Trophoblast cell (in vitro differentiated cells and primary cell): ENCODE measurements around the gene ADK.

Experiments used
- DNase-seq, 2 donors: peaks; one replicate each; pipeline ENCODE4 v3.0.0-alpha.2; 2016
- H2AFZ ChIP-seq: 2 replicates; pipeline ENCODE4 v1.6.1; 2013; ENCODE audit warnings: low read length, moderate library complexity, mild to moderate bottlenecking; ENCODE audit not compliant: insufficient read depth, poor library complexity
- H2AK5ac ChIP-seq: 2 replicates; pipeline ENCODE4 v1.6.1; 2013; ENCODE audit warnings: mild to moderate bottlenecking, low read length
- H2BK120ac ChIP-seq: 2 replicates; pipeline ENCODE4 v1.6.1; 2013; ENCODE audit warnings: low read length, mild to moderate bottlenecking, moderate library complexity; ENCODE audit not compliant: insufficient read depth, poor library complexity
- H2BK12ac ChIP-seq: 2 replicates; pipeline ENCODE4 v1.6.1; 2013; ENCODE audit warnings: mild to moderate bottlenecking, low read length, moderate library complexity
- H2BK5ac ChIP-seq: 2 replicates; pipeline ENCODE4 v1.6.1; 2013; ENCODE audit warnings: low read length, low read depth, moderate library complexity, mild to moderate bottlenecking; ENCODE audit not compliant: poor library complexity
- H3K14ac ChIP-seq: 2 replicates; pipeline ENCODE4 v1.6.1; 2013; ENCODE audit warnings: mild to moderate bottlenecking, low read length
- H3K18ac ChIP-seq: 2 replicates; pipeline ENCODE4 v1.6.1; 2013; ENCODE audit warnings: mild to moderate bottlenecking, low read length
- H3K23ac ChIP-seq: 2 replicates; pipeline ENCODE4 v1.6.1; 2013; ENCODE audit warnings: low read length
- H3K27ac ChIP-seq: 2 replicates; pipeline ENCODE4 v1.5.1; 2013; ENCODE audit warnings: low read depth, mild to moderate bottlenecking, inconsistent platforms, low read length, moderate library complexity
- H3K27me3 ChIP-seq: 2 replicates; pipeline ENCODE4 v1.6.1; 2013; ENCODE audit warnings: inconsistent platforms, mild to moderate bottlenecking, low read length, moderate library complexity; ENCODE audit not compliant: insufficient read depth
- H3K36me3 ChIP-seq, 2 experiments: 1 replicate in 1 of 2; 2 replicates in 1 of 2; pipeline ENCODE4 v1.6.1; 2013; ENCODE audit warnings: low read length in 2 of 2, mild to moderate bottlenecking in 2 of 2, moderate library complexity in 1 of 2; ENCODE audit not compliant: insufficient read depth in 2 of 2, control insufficient read depth in 1 of 2
- H3K4ac ChIP-seq: 2 replicates; pipeline ENCODE4 v1.6.1; 2013; ENCODE audit warnings: low read depth, mild to moderate bottlenecking, low read length, moderate library complexity
- H3K4me1 ChIP-seq, 2 experiments: 1 replicate in 1 of 2; 2 replicates in 1 of 2; pipeline ENCODE4 v1.6.1; 2013; ENCODE audit warnings: low read length in 2 of 2, mild to moderate bottlenecking in 2 of 2, moderate library complexity in 1 of 2; ENCODE audit not compliant: insufficient read depth in 2 of 2, control insufficient read depth in 1 of 2
- H3K4me2 ChIP-seq: 2 replicates; pipeline ENCODE4 v1.6.1; 2013; ENCODE audit warnings: inconsistent platforms, mild to moderate bottlenecking, low read length, moderate library complexity
- H3K4me3 ChIP-seq: 2 replicates; pipeline ENCODE4 v1.5.1; 2013; ENCODE audit warnings: mild to moderate bottlenecking, low read depth, low read length, inconsistent platforms
- H3K79me1 ChIP-seq: one replicate; pipeline ENCODE4 v1.6.1; 2013; ENCODE audit warnings: low read length
- H3K79me2 ChIP-seq: 2 replicates; pipeline ENCODE4 v1.6.1; 2013; ENCODE audit warnings: low read length, mild to moderate bottlenecking; ENCODE audit not compliant: control insufficient read depth, insufficient read depth, poor library complexity
- H3K9ac ChIP-seq: 2 replicates; pipeline ENCODE4 v1.6.1; 2013; ENCODE audit warnings: mild to moderate bottlenecking, low read length
- H3K9me3 ChIP-seq: 2 replicates; pipeline ENCODE4 v1.6.1; 2013; ENCODE audit warnings: low read depth, mild to moderate bottlenecking, control low read depth, inconsistent platforms, low read length; ENCODE audit not compliant: insufficient read depth
- H4K12ac ChIP-seq: 2 replicates; pipeline ENCODE4 v1.6.1; 2013; ENCODE audit warnings: low read depth, mild to moderate bottlenecking, low read length, moderate library complexity
- H4K8ac ChIP-seq: 2 replicates; pipeline ENCODE4 v1.6.1; 2013; ENCODE audit warnings: low read depth, mild to moderate bottlenecking, low read length, moderate library complexity
- H4K91ac ChIP-seq: one replicate; pipeline ENCODE4 v1.6.1; 2013; ENCODE audit warnings: low read depth, mild to moderate bottlenecking, low read length, moderate library complexity
- WGBS: extraction: QIAGEN DNeasy Blood & Tissue Kit; methylation state at CpG from one replicate; pipeline ENCODE4 v1.1.7; 2013; ENCODE audit warnings: missing lambda C conversion rate; ENCODE audit not compliant: insufficient read length, insufficient coverage; ENCODE audit errors: extremely low coverage; 5-methylcytosine and 5-hydroxymethylcytosine counted together

The ADK gene

DNA sequence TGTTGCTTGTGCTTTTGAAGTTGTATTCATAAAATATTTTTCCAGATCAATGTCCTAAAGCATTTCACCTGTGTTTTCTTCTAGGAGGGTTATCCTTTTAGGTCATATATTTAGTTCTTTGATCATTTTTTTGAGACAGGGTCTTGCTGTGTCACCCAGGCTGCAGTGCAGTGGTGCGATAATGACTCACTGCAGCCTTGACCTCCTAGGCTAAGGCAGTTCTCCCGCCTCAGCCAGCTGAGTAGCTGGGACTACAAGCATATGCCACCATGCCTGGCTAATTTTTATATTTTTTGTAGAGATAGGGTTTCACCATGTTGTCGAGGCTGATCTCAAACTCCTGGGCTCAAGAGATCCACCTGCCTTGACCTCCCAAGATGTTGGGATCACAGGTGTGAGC lies 359.6 kb downstream of the ADK start:
- Histone ChIP-seq H3K9me3 (peaks cover 1% of the 10 kb centered on the region), H2AK5ac (no peak overlapping the region), H3K36me3 (no peaks in the 10 kb centered on the region), H2AFZ (no peak overlapping the region), H2BK5ac (no peak overlapping the region), H3K79me2 (no peaks in the 10 kb centered on the region), H3K79me1 (no peaks in the 10 kb centered on the region), H2BK120ac (no peak overlapping the region), H4K91ac (no peak overlapping the region), H3K27ac (no peak overlapping the region), H2BK12ac (no peak overlapping the region), H3K14ac (no peak overlapping the region), H3K4me2 (no peak overlapping the region), H3K4me3 (no peak overlapping the region), H4K12ac (no peak overlapping the region), H3K27me3 (no peaks in the 10 kb centered on the region), H3K18ac (no peak overlapping the region), H3K23ac (no peak overlapping the region), H3K4me1 (no peaks in the 10 kb centered on the region), H4K8ac (no peak overlapping the region), H3K9ac (no peak overlapping the region), H3K4ac (no peak overlapping the region)
- no peak for DNase-seq
- WGBS: no CpG with 5 or more reads among the region's 3 CpGs

- H2BK120ac ChIP-seq: no peak overlapping the region
- no peak overlapping the region for H2BK12ac ChIP-seq
- H3K4me3 ChIP-seq: no peak overlapping the region
- H4K12ac ChIP-seq: no peak overlapping the region
- no peak for DNase-seq
- H2AK5ac ChIP-seq: no peak overlapping the region
- H3K9ac ChIP-seq: no peak overlapping the region
- H3K9me3 ChIP-seq: peaks cover 1% of the 10 kb centered on the region
- no peak overlapping the region for H4K8ac ChIP-seq
- no peak overlapping the region for H4K91ac ChIP-seq
- H3K4me1 ChIP-seq: no peaks in the 10 kb centered on the region
- H3K27me3 ChIP-seq: no peaks in the 10 kb centered on the region
- H3K23ac ChIP-seq: no peak overlapping the region
- no peak overlapping the region for H2BK5ac ChIP-seq
- H3K4me2 ChIP-seq: no peak overlapping the region
- H3K79me1 ChIP-seq: no peaks in the 10 kb centered on the region
- no peak overlapping the region for H3K4ac ChIP-seq
- H3K14ac ChIP-seq: no peak overlapping the region
- no peaks in the 10 kb centered on the region for H3K36me3 ChIP-seq
- H2AFZ ChIP-seq: no peak overlapping the region
- no peak overlapping the region for H3K27ac ChIP-seq
- H3K79me2 ChIP-seq: no peaks in the 10 kb centered on the region
- H3K18ac ChIP-seq: no peak overlapping the region
These were observed 360.0 kb downstream of the ADK start for GRCh38 chr10:74511051-74511450.

DNA sequence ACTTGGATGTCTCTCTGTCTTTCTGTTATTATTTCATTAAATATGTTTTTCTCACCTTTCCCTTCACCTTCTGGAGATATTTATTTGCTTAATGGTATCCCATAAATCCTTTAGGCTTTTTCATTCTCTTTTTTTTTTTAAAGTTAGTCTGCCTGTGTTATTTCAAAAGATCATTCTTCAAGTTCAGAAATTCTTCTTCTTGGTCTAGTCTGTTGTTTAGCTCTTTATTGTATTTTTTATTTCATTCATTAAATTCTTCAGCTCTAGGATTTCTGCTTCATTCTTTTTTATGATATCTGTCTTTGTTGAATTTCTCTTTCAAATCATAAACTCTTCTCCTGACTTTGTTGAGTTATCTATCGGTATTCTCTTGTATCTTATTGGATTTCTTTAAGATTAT lies 363.3 kb downstream of the ADK start:
- no peaks in the 10 kb centered on the region for H3K79me2 ChIP-seq
- no peaks in the 10 kb centered on the region for H3K4me1 ChIP-seq
- no peaks in the 10 kb centered on the region for H3K79me1 ChIP-seq
- no peak overlapping the region for H3K18ac ChIP-seq
- H3K27ac ChIP-seq: no peak overlapping the region
- no peak overlapping the region for H3K4me3 ChIP-seq
- H2BK120ac ChIP-seq: no peak overlapping the region
- no peak overlapping the region for H3K23ac ChIP-seq
- H3K27me3 ChIP-seq: no peaks in the 10 kb centered on the region
- H3K4me2 ChIP-seq: no peak overlapping the region
- H2AK5ac ChIP-seq: no peak overlapping the region
- H4K8ac ChIP-seq: no peak overlapping the region
- H2BK12ac ChIP-seq: no peak overlapping the region
- no peak overlapping the region for H3K9ac ChIP-seq
- no peak overlapping the region for H4K12ac ChIP-seq
- no peak overlapping the region for H2BK5ac ChIP-seq
- H3K9me3 ChIP-seq: peaks cover 1% of the 10 kb centered on the region
- H4K91ac ChIP-seq: no peak overlapping the region
- no peak for DNase-seq
- H3K4ac ChIP-seq: no peak overlapping the region
- no peak overlapping the region for H2AFZ ChIP-seq
- H3K36me3 ChIP-seq: no peaks in the 10 kb centered on the region
- H3K14ac ChIP-seq: no peak overlapping the region
- WGBS: no CpG with 5 or more reads among the region's 1 CpG

DNA sequence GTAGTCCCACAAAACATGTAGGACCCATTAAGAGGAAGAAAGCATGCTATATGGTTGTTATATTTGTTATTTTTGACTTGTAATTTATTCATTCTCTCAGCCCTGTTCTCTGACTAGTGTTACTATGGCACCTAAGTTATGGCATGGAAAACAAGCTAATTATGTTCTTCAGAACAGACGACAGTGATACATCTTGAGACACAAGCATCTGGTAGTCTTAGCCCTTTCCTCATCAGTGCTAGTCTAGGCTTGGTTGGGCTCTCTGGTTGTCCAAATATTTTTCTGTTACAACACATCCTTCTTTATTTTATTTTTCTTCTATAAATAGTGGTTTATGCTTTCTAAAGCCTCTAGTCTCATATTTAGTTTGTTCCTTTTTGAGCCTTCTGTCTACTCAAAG lies 367.0 kb downstream of the ADK start:
- no peak overlapping the region for H2AFZ ChIP-seq

More for the DNA sequence above, 367.0 kb downstream of the ADK start:
- H2BK5ac ChIP-seq: no peak overlapping the region
- no peak for DNase-seq
- no peaks in the 10 kb centered on the region for H3K79me2 ChIP-seq
- no peaks in the 10 kb centered on the region for H3K9me3 ChIP-seq
- H3K14ac ChIP-seq: no peak overlapping the region
- no peaks in the 10 kb centered on the region for H3K36me3 ChIP-seq
- H3K27ac ChIP-seq: no peak overlapping the region
- no peak overlapping the region for H3K23ac ChIP-seq
- no peak overlapping the region for H3K4ac ChIP-seq
- H3K4me3 ChIP-seq: no peak overlapping the region
- no peak overlapping the region for H3K9ac ChIP-seq
- H2BK12ac ChIP-seq: no peak overlapping the region
- no CpG with 5 or more reads among the region's 1 CpG for WGBS
- H3K18ac ChIP-seq: no peak overlapping the region
- H2BK120ac ChIP-seq: no peak overlapping the region
- no peak overlapping the region for H4K91ac ChIP-seq
- no peak overlapping the region for H4K12ac ChIP-seq
- H3K79me1 ChIP-seq: no peaks in the 10 kb centered on the region
- H3K27me3 ChIP-seq: no peaks in the 10 kb centered on the region
- no peak overlapping the region for H4K8ac ChIP-seq
- H3K4me2 ChIP-seq: no peak overlapping the region
- no peak overlapping the region for H2AK5ac ChIP-seq
- H3K4me1 ChIP-seq: no peaks in the 10 kb centered on the region
